CD4-positive, alpha-beta T cell treated with Interleukin-6 at 100 ng/mL for 8 hours (primary cell): ENCODE measurements around the gene CMAS.
"Not testable (repeated sequence)": the region's sequence is repeated elsewhere in the genome, so short reads cannot be mapped to it uniquely, and the experiment has no call there.

ENCODE experiments used
- DNase-seq: peaks from one replicate; pipeline ENCODE4 v3.0.0-alpha.2; 2020; ENCODE audit warnings: mixed read lengths, low spot score

The CMAS gene

GRCh38 chr12:22046090-22046967 is at the start of gene CMAS:
Gene CMAS, plus strand, starts transcription at chr12:22046218. Its CDS starts 86 bp downstream, at chr12:22046304.
- peak; percentile 78 for DNase-seq

- no peak for DNase-seq
Observed at GRCh38 chr12:21998295-21998694, 47.7 kb upstream of the CMAS start.

GRCh38 chr12:21998782-21999181 is 47.2 kb upstream of the CMAS start:
- no peak for DNase-seq

GRCh38 chr12:22002430-22002829 is 43.6 kb upstream of the CMAS start:
- no peak for DNase-seq

- DNase-seq = not testable (repeated sequence)
Observed at GRCh38 chr12:22007794-22008193, 38.2 kb upstream of the CMAS start.

- DNase-seq = no peak
Observed at GRCh38 chr12:22008196-22008595, 37.8 kb upstream of the CMAS start.

- DNase-seq = no peak
Observed at GRCh38 chr12:22014041-22014782, 31.8 kb upstream of the CMAS start.

- DNase-seq = no peak
Observed at GRCh38 chr12:22014783-22015144, 31.3 kb upstream of the CMAS start.

- DNase-seq = no peak
Observed at GRCh38 chr12:22016982-22017381, 29.0 kb upstream of the CMAS start.

GRCh38 chr12:22018860-22019259 is 27.2 kb upstream of the CMAS start:
- no peak for DNase-seq

GRCh38 chr12:22023489-22023888 is 22.5 kb upstream of the CMAS start:
- DNase-seq = not testable (repeated sequence)

GRCh38 chr12:22029491-22029890 is 16.5 kb upstream of the CMAS start:
- no peak for DNase-seq

GRCh38 chr12:22029991-22030390 is 16.0 kb upstream of the CMAS start:
- DNase-seq = no peak

GRCh38 chr12:22032732-22033131 is 13.3 kb upstream of the CMAS start:
- no peak for DNase-seq

- no peak for DNase-seq
Observed at GRCh38 chr12:22034709-22035506, 11.1 kb upstream of the CMAS start.

GRCh38 chr12:22037947-22038346 is 8.1 kb upstream of the CMAS start:
- no peak for DNase-seq

- no peak for DNase-seq
Observed at GRCh38 chr12:22038734-22039133, 7.3 kb upstream of the CMAS start.

- no peak for DNase-seq
Observed at GRCh38 chr12:22039361-22039760, 6.7 kb upstream of the CMAS start.

- no peak for DNase-seq
Observed at GRCh38 chr12:22042976-22043669, 2.9 kb upstream of the CMAS start.

- no peak for DNase-seq
Observed at GRCh38 chr12:22043943-22044342, 2.1 kb upstream of the CMAS start.

GRCh38 chr12:22044391-22044790 is 1.6 kb upstream of the CMAS start:
- DNase-seq = no peak

- no peak for DNase-seq
Observed at GRCh38 chr12:22046968-22047390, 961 bp downstream of the CMAS start.
